LNCaP clone FGC (cell line): ENCODE measurements around the gene UBR3.

Source experiments
- DNase-seq: peaks from one replicate; pipeline ENCODE4 v3.0.0-alpha.2; 2011; ENCODE audit warnings: low read depth
- H3K4me3 ChIP-seq: 2 replicates; pipeline ENCODE4 v1.5.1; 2011; ENCODE audit warnings: mild to moderate bottlenecking, low read depth, low read length, control low read depth
- TF ChIP-seq, protein P1 (sequence below): IDR thresholded peaks from 2 replicates; pipeline ENCODE4 v1.5.1; 2012; ENCODE audit warnings: mild to moderate bottlenecking; ENCODE audit not compliant: control insufficient read depth, insufficient read depth; ENCODE audit errors: extremely low read depth

The UBR3 gene

GRCh38 chr2:169976335-169976851 is 149.1 kb downstream of the UBR3 start:
- TF ChIP-seq, protein P1, sequence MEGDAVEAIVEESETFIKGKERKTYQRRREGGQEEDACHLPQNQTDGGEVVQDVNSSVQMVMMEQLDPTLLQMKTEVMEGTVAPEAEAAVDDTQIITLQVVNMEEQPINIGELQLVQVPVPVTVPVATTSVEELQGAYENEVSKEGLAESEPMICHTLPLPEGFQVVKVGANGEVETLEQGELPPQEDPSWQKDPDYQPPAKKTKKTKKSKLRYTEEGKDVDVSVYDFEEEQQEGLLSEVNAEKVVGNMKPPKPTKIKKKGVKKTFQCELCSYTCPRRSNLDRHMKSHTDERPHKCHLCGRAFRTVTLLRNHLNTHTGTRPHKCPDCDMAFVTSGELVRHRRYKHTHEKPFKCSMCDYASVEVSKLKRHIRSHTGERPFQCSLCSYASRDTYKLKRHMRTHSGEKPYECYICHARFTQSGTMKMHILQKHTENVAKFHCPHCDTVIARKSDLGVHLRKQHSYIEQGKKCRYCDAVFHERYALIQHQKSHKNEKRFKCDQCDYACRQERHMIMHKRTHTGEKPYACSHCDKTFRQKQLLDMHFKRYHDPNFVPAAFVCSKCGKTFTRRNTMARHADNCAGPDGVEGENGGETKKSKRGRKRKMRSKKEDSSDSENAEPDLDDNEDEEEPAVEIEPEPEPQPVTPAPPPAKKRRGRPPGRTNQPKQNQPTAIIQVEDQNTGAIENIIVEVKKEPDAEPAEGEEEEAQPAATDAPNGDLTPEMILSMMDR: no peak
- H3K4me3 ChIP-seq: no peak overlapping the region
- no peak for DNase-seq

GRCh38 chr2:169977530-169977929 is 150.3 kb downstream of the UBR3 start:
- TF ChIP-seq, protein P1: no peak

GRCh38 chr2:169978402-169979017 is 151.3 kb downstream of the UBR3 start:
- TF ChIP-seq, protein P1: no peak
- DNase-seq: no peak
- no peak overlapping the region for H3K4me3 ChIP-seq

More at GRCh38 chr2:169977530-169977929, 150.3 kb downstream of the UBR3 start:
- H3K4me3 ChIP-seq: no peak overlapping the region
- no peak for DNase-seq

GRCh38 chr2:169979025-169979424 is 151.8 kb downstream of the UBR3 start:
- no peak for DNase-seq
- H3K4me3 ChIP-seq: no peak overlapping the region
- TF ChIP-seq, protein P1: no peak

- TF ChIP-seq, protein P1: no peak
- DNase-seq: no peak
- H3K4me3 ChIP-seq: no peak overlapping the region
These were observed 152.7 kb downstream of the UBR3 start for GRCh38 chr2:169980001-169980400.

GRCh38 chr2:169980643-169981042 is 153.4 kb downstream of the UBR3 start:
- TF ChIP-seq, protein P1: no peak
- DNase-seq: no peak
- no peak overlapping the region for H3K4me3 ChIP-seq

- DNase-seq: no peak
- TF ChIP-seq, protein P1: no peak
- no peak overlapping the region for H3K4me3 ChIP-seq
These were observed 155.7 kb downstream of the UBR3 start for GRCh38 chr2:169982929-169983328.
